CD4-positive, alpha-beta T cell treated with Interleukin-6 at 100 ng/mL for 8 hours (primary cell): Measurements from ENCODE around the gene OBSCN.

Experiments
- DNase-seq: peaks from one replicate; pipeline ENCODE4 v3.0.0-alpha.2; 2020; ENCODE audit warnings: mixed read lengths, low spot score

Gene OBSCN

GRCh38 chr1:228291906-228292608, 84.2 kb downstream of the OBSCN start:
- no peak for DNase-seq

- DNase-seq = no peak
Observed at GRCh38 chr1:228292609-228292911, 84.7 kb downstream of the OBSCN start.

GRCh38 chr1:228293393-228293792, 85.5 kb downstream of the OBSCN start:
- DNase-seq = no peak

GRCh38 chr1:228293816-228294500, 86.1 kb downstream of the OBSCN start:
- no peak for DNase-seq

- DNase-seq = no peak
Observed at GRCh38 chr1:228294717-228295116, 86.9 kb downstream of the OBSCN start.

GRCh38 chr1:228295201-228295600, 87.4 kb downstream of the OBSCN start:
- no peak for DNase-seq

- no peak for DNase-seq
Observed at GRCh38 chr1:228295981-228296380, 88.1 kb downstream of the OBSCN start.

GRCh38 chr1:228297242-228297641, 89.4 kb downstream of the OBSCN start:
- no peak for DNase-seq

GRCh38 chr1:228297822-228298221, 90.0 kb downstream of the OBSCN start:
- DNase-seq = no peak

- DNase-seq = no peak
Observed at GRCh38 chr1:228298471-228298870, 90.6 kb downstream of the OBSCN start.

- DNase-seq = no peak
Observed at GRCh38 chr1:228299211-228299610, 91.4 kb downstream of the OBSCN start.

GRCh38 chr1:228299901-228300300, 92.1 kb downstream of the OBSCN start:
- DNase-seq = no peak

GRCh38 chr1:228302086-228302485, 94.2 kb downstream of the OBSCN start:
- DNase-seq = no peak

GRCh38 chr1:228303596-228303995, 95.8 kb downstream of the OBSCN start:
- no peak for DNase-seq

GRCh38 chr1:228304225-228304624, 96.4 kb downstream of the OBSCN start:
- DNase-seq = no peak

- DNase-seq = no peak
Observed at GRCh38 chr1:228304766-228305395, 97.0 kb downstream of the OBSCN start.

- DNase-seq = no peak
Observed at GRCh38 chr1:228305721-228306152, 97.9 kb downstream of the OBSCN start.

- no peak for DNase-seq
Observed at GRCh38 chr1:228306275-228307217, 98.7 kb downstream of the OBSCN start.

- no peak for DNase-seq
Observed at GRCh38 chr1:228307218-228308023, 99.6 kb downstream of the OBSCN start.

GRCh38 chr1:228308085-228308601, 100.3 kb downstream of the OBSCN start:
- no peak for DNase-seq
